Thyroid gland (tissue), 4 donors: ENCODE results near the gene JRKL. TPM values are rescaled to one million over a fixed set of nuclear protein-coding genes. Genes with fewer than 3 reads are reported as not detected.
"Not testable (repeated sequence)": the region's sequence is repeated elsewhere in the genome, so short reads cannot be mapped to it uniquely, and the experiment has no call there.

ENCODE experiments used
- DNase-seq, 2 donors: peaks; one replicate each; pipeline ENCODE4 v3.0.0-alpha.2; 2019
- H3K27ac ChIP-seq, 3 donors: fragments of 200-600 bp; sonication (generic); 1 replicate in 2 of 3; 2 replicates in 1 of 3; pipeline ENCODE4 v1.5.1; 2016 to 2019; ENCODE audit warnings: mild to moderate bottlenecking in 1 of 3, moderate library complexity in 1 of 3
- H3K27me3 ChIP-seq: fragments of 200-600 bp; sonication (generic); one replicate; pipeline ENCODE4 v1.5.1; 2019
- H3K36me3 ChIP-seq, 2 donors: fragments of 200-600 bp; sonication (generic); one replicate each; pipeline ENCODE4 v1.5.1; 2016 to 2019
- H3K4me1 ChIP-seq, 2 donors: fragments of 200-600 bp; sonication (generic); one replicate each; pipeline ENCODE4 v1.5.1; 2017 to 2019
- H3K4me3 ChIP-seq, 3 donors: fragments of 200-600 bp; sonication (generic); replicated peaks in 1 of 3; 1 replicate in 2 of 3; 2 replicates in 1 of 3; pipeline ENCODE4 v1.5.1; 2016; ENCODE audit warnings: mild to moderate bottlenecking in 1 of 3
- H3K9me3 ChIP-seq: fragments of 200-600 bp; sonication (generic); one replicate; pipeline ENCODE4 v1.5.1; 2017
- POLR2A ChIP-seq, 2 donors: fragments of 450-650 bp; IDR thresholded peaks; one replicate each; pipeline ENCODE4 v1.6.1; 2017; ENCODE audit warnings: antibody characterized with exemption in 2 of 2, mild to moderate bottlenecking in 2 of 2, moderate library complexity in 1 of 2
- WGBS, 2 donors: methylation state at CpG; one replicate each; pipeline ENCODE4 v1.1.5; 2017; 5-methylcytosine and 5-hydroxymethylcytosine counted together
- intact Hi-C: fragments of 100-400 bp; cut with DNase I; formaldehyde crosslinking; loops from one replicate; pipeline ENCODE4 v1.15.1; 2023
- microRNA counts, 2 donors: library from miRNA; unstranded; fragments of <30 nt; microRNA quantifications; one replicate each; lab custom pipeline; 2016 to 2017
- microRNA-seq: library from miRNA; unstranded; fragments of <30 nt; microRNA quantifications from one replicate; pipeline ENCODE4, GENCODE V29; 2016
- small RNA-seq: library from RNA; depleted of rRNA; stranded (forward); fragments of <200 nt; gene quantifications from one replicate; pipeline ENCODE3, GENCODE V24; 2016
- total RNA-seq, 4 donors: library from RNA; depleted of rRNA; stranded (reverse); fragments of >200 nt; gene quantifications; one replicate each; pipeline ENCODE4 v1.2.3, GENCODE V29; 2016
- TF ChIP-seq, protein P1 (sequence below), 6 experiments: fragments of 200-600 bp in 3 of 6; fragments of 450-650 bp in 3 of 6; sonication (generic) in 3 of 6; IDR thresholded peaks; one replicate each; pipeline ENCODE4 v1.5.1; 2016 to 2019; ENCODE audit warnings: antibody characterized with exemption in 6 of 6, mild to moderate bottlenecking in 2 of 6, inconsistent platforms in 1 of 6, moderate library complexity in 1 of 6

The JRKL gene
- total RNA-seq, 4 donors from 2014 or later, result 9.4 to 11.6 (median 10.4) TPM

DNA sequence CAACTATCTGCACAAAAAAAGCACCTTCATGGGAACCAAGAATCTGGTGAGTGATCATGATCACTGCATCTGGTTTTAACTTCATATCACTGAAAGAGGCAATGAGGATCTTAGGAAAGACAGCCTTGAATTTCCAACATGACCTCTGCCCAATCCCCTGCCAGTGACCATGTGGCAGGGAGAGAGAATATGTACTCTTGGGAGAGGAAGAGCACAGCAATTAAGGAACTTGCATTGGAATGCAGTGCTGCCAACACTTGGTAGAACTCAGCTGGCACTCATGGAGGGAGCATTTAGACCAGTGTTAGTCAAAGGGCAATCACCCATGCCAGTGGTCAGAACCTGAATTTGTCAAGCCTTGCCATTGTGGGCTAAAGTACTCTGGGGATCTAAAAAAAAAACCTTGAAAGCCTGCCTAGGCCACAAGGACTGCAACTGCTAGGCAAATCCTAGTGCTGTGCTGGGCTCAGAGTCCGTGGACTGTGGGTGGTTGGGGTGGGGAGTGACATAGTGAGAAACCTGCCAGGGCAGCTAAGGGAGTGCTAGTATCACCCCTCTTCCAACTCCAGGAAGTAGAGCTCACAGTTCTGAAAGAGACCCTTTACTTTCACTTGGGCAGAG lies 23.1 kb downstream of the JRKL start:
- no peaks in the 10 kb centered on the region for H3K36me3 ChIP-seq
- TF ChIP-seq, protein P1, sequence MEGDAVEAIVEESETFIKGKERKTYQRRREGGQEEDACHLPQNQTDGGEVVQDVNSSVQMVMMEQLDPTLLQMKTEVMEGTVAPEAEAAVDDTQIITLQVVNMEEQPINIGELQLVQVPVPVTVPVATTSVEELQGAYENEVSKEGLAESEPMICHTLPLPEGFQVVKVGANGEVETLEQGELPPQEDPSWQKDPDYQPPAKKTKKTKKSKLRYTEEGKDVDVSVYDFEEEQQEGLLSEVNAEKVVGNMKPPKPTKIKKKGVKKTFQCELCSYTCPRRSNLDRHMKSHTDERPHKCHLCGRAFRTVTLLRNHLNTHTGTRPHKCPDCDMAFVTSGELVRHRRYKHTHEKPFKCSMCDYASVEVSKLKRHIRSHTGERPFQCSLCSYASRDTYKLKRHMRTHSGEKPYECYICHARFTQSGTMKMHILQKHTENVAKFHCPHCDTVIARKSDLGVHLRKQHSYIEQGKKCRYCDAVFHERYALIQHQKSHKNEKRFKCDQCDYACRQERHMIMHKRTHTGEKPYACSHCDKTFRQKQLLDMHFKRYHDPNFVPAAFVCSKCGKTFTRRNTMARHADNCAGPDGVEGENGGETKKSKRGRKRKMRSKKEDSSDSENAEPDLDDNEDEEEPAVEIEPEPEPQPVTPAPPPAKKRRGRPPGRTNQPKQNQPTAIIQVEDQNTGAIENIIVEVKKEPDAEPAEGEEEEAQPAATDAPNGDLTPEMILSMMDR (IDR thresholded peaks at IDR 0.05), result no peak
- TF ChIP-seq POLR2A (IDR thresholded peaks at IDR 0.05), result no peak
- DNase-seq, result peak in 1 of 2 donors; percentile 5
- H3K27me3 ChIP-seq, result no peaks in the 10 kb centered on the region
- H3K9me3 ChIP-seq, result no peaks in the 10 kb centered on the region
- intact Hi-C loops, result no loop called here
- no peak overlapping the region for H3K27ac ChIP-seq
- 50 to 79% methylated on average over 1 of the region's 1 CpG for WGBS, 2 donors
- H3K4me1 ChIP-seq, result no peaks in the 10 kb centered on the region
- no peak overlapping the region for H3K4me3 ChIP-seq

DNA sequence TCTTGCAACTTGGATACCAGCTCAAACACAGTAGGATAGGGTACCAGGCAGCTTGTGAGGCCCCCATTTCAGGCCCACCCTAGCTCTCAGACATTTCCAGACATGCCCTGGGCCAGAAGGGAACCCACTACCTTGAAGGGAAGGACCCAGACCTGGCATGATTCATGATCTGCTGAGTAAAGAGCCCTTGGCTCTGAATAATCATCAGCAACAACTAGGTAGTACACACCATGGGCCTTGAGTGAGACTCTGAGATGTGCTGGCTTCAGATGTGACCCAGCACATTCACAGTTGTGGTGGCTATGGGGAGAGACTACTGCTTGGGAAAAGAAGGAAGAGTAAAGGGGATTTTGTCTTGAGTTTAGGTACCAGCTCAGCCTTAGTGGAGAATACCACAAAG lies 23.6 kb downstream of the JRKL start:
- H3K4me3 ChIP-seq, result no peak overlapping the region
- H3K4me1 ChIP-seq, result no peaks in the 10 kb centered on the region
- no peaks in the 10 kb centered on the region for H3K27me3 ChIP-seq
- no peaks in the 10 kb centered on the region for H3K36me3 ChIP-seq
- intact Hi-C loops, result no loop called here
- TF ChIP-seq, protein P1 (IDR thresholded peaks at IDR 0.05), result no peak
- no peaks in the 10 kb centered on the region for H3K9me3 ChIP-seq
- no peak overlapping the region for H3K27ac ChIP-seq
- DNase-seq, result no peak

DNA sequence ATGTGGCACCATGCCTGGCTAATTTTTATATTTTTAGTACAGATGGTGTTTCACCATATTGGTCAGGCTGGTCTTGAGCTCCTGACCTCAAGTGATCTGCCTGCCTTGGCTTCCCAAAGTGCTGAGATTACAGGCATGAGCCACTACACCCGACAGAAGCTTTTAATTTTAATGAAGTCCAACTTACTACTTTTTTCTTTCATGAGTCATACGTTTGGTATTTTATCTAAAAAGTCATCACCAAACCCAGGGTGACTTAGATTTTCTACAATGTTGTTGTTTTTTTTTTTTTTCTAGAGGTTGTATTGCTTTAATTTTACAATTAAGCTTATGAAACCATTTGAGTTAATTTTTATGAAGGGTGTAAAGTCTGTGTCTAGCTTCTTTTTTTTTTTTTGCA lies 34.9 kb downstream of the JRKL start:
- WGBS, 2 donors, result 53 to 61% methylated on average over 2 of the region's 2 CpGs
- Histone ChIP-seq H3K36me3 (no peaks in the 10 kb centered on the region), H3K9me3 (no peaks in the 10 kb centered on the region), H3K4me3 (no peak overlapping the region), H3K27ac (no peak overlapping the region), H3K4me1 (no peaks in the 10 kb centered on the region), H3K27me3 (no peaks in the 10 kb centered on the region)
- intact Hi-C loops, result no loop called here
- no peak for TF ChIP-seq POLR2A (IDR thresholded peaks at IDR 0.05)
- TF ChIP-seq, protein P1 (IDR thresholded peaks at IDR 0.05), result no peak
- no peak for DNase-seq

DNA sequence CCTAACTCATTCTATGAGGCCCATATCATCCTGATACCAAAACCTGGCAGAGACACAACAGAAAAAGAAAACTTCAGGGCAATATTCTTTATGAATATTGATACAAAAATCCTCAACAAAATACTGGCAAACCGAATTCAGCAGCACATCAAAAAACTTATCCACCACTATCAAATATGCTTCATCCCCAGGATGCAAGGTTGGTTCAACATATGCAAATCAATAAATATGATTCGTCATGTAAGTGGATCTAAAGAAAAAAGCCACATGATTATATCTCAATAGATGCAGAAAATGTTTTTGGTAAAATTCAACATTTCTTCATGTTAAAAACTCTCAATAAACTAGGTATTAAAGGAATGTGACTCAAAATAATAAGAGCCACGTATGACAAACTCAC lies 40.9 kb downstream of the JRKL start:
- Histone ChIP-seq H3K4me1 (no peaks in the 10 kb centered on the region), H3K27ac (no peak overlapping the region), H3K9me3 (no peaks in the 10 kb centered on the region), H3K4me3 (no peak overlapping the region), H3K27me3 (no peaks in the 10 kb centered on the region), H3K36me3 (no peaks in the 10 kb centered on the region)
- TF ChIP-seq POLR2A (IDR thresholded peaks at IDR 0.05), result no peak
- TF ChIP-seq, protein P1 (IDR thresholded peaks at IDR 0.05), result no peak
- no peak for DNase-seq
- WGBS, 2 donors, result 85 to 86% methylated on average over 3 of the region's 3 CpGs
- intact Hi-C loops, result no loop called here

DNA sequence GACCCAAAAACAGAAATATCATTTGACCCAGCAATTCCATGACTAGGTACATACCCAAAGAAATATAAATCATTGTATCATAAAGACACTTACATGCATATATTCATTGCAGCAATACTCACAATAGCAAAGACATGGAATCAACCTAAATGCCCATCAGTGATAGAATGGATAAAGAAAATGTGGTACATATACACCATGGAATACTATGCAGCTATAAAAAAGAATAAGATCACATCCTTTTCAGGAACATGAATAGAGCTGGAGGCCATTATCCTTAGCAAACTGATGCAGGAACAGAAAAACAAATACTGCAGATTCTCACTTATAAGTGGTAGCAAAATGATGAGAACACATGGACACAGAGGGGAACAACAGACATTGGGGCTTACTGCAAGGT lies 42.8 kb downstream of the JRKL start:
- intact Hi-C loops, H3K4me1 ChIP-seq, H3K27ac ChIP-seq, H3K4me3 ChIP-seq, H3K36me3 ChIP-seq, DNase-seq, H3K27me3 ChIP-seq, H3K9me3 ChIP-seq: not testable (repeated sequence)

MicroRNAs encoded within 50 kb of the gene (microRNA counts, 767-probe panel; counts per million panel counts)
- microRNA hsa-miR-1260b (lab: Ali Mortazavi, UCI), result 3,127 to 3,285 counts per million in 2 donors

Small RNAs within 50 kb of the gene (microRNA-seq; reads per million reads assigned to microRNA genes)
- not detected for gene MIR1260B

Small RNAs within 50 kb of the gene (small RNA-seq; reads per million reads assigned to genes)
- gene MIR1260B, result not detected

Other genes with a start within 250 kb of the JRKL start
- 10 to 100 TPM; 19.0 to 36.4 (median 31.4) TPM for gene MAML2, start 46.8 kb upstream of the JRKL start, total RNA-seq
- gene CCDC82, start 101 bp upstream of the JRKL start, total RNA-seq, result 10 to 100 TPM; 24.8 to 44.9 (median 28.8) TPM